ENCODE data around the gene ZBED3.

DNA sequence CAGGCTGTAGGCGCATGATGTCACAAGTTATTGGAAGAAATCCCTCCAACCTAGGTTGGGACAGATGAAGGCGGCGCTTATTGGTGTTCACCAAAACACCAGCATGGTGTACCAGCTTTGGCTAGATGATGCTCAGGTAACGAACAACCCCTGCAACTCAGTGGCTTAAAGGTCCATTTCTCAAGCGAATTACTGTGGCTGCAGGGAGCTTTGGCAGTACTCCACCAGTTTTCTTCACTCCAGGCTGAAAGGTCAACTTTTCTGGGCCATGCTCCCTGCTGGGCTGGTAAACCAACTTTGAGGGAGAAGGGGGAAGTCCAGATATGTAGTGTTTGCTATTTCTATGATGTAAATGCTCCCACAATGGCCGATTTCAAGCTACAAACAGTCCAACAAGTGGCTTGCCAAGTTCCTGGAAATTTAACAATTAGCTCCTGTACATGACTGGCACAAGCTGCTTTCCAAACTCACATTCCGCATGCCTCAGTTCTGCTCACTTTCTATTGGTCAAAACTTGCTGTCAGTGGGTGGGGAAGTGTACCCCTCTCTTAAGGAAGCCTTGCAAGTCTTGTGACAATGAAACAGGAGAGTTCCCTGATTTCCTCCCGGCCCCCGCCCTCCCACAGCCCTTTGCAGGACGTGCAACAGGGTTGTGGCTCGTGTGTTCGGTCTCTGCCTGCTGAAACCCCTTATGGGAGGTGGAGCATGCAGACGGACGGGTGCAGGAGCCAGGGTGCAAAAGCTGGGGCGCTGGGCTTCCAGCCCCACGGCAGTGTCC lies 588 bp upstream of the ZBED3 start:
- TF ChIP-seq CTCF (IDR thresholded peaks at IDR 0.05; ENCODE audit: control extremely low read depth in 1 of 3, insufficient read depth in 1 of 3, low read depth in 1 of 3, low read length in 3 of 3): no peak
- TF ChIP-seq GABPA (IDR thresholded peaks at IDR 0.05; ENCODE audit: borderline replicate concordance, insufficient read depth, low read length): no peak
